Thyroid gland (tissue), 4 donors: Measurements from ENCODE around the gene CTBP1. TPM values are rescaled to one million over a fixed set of nuclear protein-coding genes. Genes with fewer than 3 reads are reported as not detected.

Source experiments
- DNase-seq, 2 donors: peaks; one replicate each; pipeline ENCODE4 v3.0.0-alpha.2; 2019
- H3K27ac ChIP-seq, 3 donors: fragments of 200-600 bp; sonication (generic); 1 replicate in 2 of 3; 2 replicates in 1 of 3; pipeline ENCODE4 v1.5.1; 2016 to 2019; ENCODE audit warnings: mild to moderate bottlenecking in 1 of 3, moderate library complexity in 1 of 3
- H3K27me3 ChIP-seq: fragments of 200-600 bp; sonication (generic); one replicate; pipeline ENCODE4 v1.5.1; 2019
- H3K36me3 ChIP-seq, 2 donors: fragments of 200-600 bp; sonication (generic); one replicate each; pipeline ENCODE4 v1.5.1; 2016 to 2019
- H3K4me1 ChIP-seq, 2 donors: fragments of 200-600 bp; sonication (generic); one replicate each; pipeline ENCODE4 v1.5.1; 2017 to 2019
- H3K4me3 ChIP-seq, 3 donors: fragments of 200-600 bp; sonication (generic); replicated peaks in 1 of 3; 1 replicate in 2 of 3; 2 replicates in 1 of 3; pipeline ENCODE4 v1.5.1; 2016; ENCODE audit warnings: mild to moderate bottlenecking in 1 of 3
- H3K9me3 ChIP-seq: fragments of 200-600 bp; sonication (generic); one replicate; pipeline ENCODE4 v1.5.1; 2017
- POLR2A ChIP-seq, 2 donors: fragments of 450-650 bp; IDR thresholded peaks; one replicate each; pipeline ENCODE4 v1.6.1; 2017; ENCODE audit warnings: antibody characterized with exemption in 2 of 2, mild to moderate bottlenecking in 2 of 2, moderate library complexity in 1 of 2
- WGBS, 2 donors: methylation state at CpG; one replicate each; pipeline ENCODE4 v1.1.5; 2017; 5-methylcytosine and 5-hydroxymethylcytosine counted together
- intact Hi-C: fragments of 100-400 bp; cut with DNase I; formaldehyde crosslinking; loops from one replicate; pipeline ENCODE4 v1.15.1; 2023
- total RNA-seq, 4 donors: library from RNA; depleted of rRNA; stranded (reverse); fragments of >200 nt; gene quantifications; one replicate each; pipeline ENCODE4 v1.2.3, GENCODE V29; 2016
- TF ChIP-seq, protein P1 (sequence below), 6 experiments: fragments of 200-600 bp in 3 of 6; fragments of 450-650 bp in 3 of 6; sonication (generic) in 3 of 6; IDR thresholded peaks; one replicate each; pipeline ENCODE4 v1.5.1; 2016 to 2019; ENCODE audit warnings: antibody characterized with exemption in 6 of 6, mild to moderate bottlenecking in 2 of 6, inconsistent platforms in 1 of 6, moderate library complexity in 1 of 6

Gene CTBP1
- total RNA-seq, 4 donors from 2014 or later, result 102 to 226 (median 177) TPM

DNA sequence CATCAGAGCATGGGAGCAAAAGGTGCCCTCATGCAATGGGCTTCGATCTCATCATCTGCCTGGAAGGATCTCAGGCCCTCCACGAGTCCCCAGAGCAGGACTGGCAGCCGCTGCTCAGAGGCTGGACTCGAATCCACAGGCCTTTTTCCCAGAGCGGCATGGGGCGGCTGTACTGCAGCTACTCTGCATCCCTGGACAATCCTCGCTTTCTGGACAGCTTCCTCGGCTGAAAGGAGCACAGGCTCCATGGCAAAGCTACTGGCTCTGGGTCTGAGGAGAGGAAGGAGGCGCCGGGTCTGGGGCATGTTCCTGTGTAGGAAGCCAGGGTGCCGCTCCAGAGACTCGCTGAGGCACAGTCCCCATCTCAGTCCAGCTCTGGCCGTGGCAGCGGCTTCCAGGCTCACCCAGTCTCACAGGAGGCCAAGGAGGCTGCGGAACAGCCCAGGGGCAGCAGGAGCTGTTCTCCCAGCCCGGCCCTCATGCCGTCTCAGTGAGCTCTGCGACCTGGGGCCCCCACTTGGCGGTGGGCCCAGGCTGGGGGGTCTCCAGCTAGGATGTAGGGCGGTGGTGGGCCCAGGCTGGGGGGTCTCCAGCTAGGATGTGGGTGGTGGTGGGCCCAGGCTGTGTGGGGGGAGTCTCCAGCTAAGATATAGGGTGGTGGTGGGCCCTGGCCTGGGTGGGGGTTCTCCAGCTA lies 73.8 kb downstream of the CTBP1 start:
- Histone ChIP-seq H3K36me3 (no peaks in the 10 kb centered on the region), H3K4me1 (peaks cover 14 to 22% of the 10 kb centered on the region in 2 donors), H3K9me3 (no peaks in the 10 kb centered on the region), H3K27me3 (peaks cover 17% of the 10 kb centered on the region), H3K4me3 (no peak overlapping the region), H3K27ac (no peak overlapping the region)
- intact Hi-C loops, result no loop called here
- DNase-seq, result no peak
- TF ChIP-seq, protein P1, sequence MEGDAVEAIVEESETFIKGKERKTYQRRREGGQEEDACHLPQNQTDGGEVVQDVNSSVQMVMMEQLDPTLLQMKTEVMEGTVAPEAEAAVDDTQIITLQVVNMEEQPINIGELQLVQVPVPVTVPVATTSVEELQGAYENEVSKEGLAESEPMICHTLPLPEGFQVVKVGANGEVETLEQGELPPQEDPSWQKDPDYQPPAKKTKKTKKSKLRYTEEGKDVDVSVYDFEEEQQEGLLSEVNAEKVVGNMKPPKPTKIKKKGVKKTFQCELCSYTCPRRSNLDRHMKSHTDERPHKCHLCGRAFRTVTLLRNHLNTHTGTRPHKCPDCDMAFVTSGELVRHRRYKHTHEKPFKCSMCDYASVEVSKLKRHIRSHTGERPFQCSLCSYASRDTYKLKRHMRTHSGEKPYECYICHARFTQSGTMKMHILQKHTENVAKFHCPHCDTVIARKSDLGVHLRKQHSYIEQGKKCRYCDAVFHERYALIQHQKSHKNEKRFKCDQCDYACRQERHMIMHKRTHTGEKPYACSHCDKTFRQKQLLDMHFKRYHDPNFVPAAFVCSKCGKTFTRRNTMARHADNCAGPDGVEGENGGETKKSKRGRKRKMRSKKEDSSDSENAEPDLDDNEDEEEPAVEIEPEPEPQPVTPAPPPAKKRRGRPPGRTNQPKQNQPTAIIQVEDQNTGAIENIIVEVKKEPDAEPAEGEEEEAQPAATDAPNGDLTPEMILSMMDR (IDR thresholded peaks at IDR 0.05), result no peak
- no peak for TF ChIP-seq POLR2A (IDR thresholded peaks at IDR 0.05)
- WGBS, 2 donors, result 86 to 87% methylated on average over 7 to 12 of the region's 20 CpGs

DNA sequence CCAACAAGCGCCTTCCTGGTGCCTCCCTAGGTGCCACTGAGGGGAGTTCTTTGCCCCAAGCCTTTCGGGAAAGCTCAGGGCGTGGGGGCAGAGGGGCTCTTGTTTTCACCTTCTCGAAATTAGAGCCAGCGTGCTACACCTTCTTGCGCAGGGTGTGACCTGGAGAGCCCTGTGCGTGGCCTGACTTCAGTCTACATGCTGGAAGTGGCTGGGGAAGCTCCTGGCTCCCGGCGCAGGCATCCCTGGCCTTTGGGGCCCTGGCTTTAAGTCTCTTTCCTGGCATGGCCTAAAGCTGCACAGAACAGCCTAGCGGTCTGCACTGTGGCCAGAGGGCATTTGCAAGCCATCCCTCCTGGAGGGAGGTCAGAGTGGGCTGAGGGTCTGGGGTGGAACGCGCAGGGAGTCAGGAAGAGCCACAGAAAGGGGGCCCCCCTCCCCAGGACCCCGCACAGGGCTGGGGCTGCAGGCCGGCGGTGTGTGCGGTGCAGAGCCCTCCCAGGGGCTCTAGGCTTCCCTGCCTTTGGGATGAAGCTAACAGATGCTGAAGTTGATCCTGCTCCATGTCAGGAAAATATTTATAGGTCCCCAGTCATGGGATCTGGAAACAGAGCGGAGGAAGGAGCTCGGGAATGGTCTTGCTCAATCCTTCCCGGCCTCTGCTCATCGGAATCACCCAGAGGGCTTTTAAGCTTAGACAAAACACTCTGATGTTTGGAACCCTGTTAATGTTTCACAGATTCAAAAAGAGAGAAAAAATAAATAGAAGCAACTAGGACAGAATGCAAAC lies 75.8 kb downstream of the CTBP1 start:
- no peaks in the 10 kb centered on the region for H3K36me3 ChIP-seq
- no peak for TF ChIP-seq POLR2A (IDR thresholded peaks at IDR 0.05)
- TF ChIP-seq, protein P1 (IDR thresholded peaks at IDR 0.05), result no peak
- H3K27me3 ChIP-seq, result peaks cover 17% of the 10 kb centered on the region
- WGBS, 2 donors, result 62 to 67% methylated on average over 9 to 17 of the region's 20 CpGs
- H3K27ac ChIP-seq, result peak overlapping the region in 2 of 3 donors; percentile 33 to 36
- peaks cover 14 to 22% of the 10 kb centered on the region in 2 donors for H3K4me1 ChIP-seq
- no peak for DNase-seq
- intact Hi-C loops, result no loop called here
- H3K9me3 ChIP-seq, result no peaks in the 10 kb centered on the region
- no peak overlapping the region for H3K4me3 ChIP-seq

GRCh38 chr4:1172228-1172851 lies 76.6 kb downstream of the CTBP1 start, which contains the start of gene SPON2:
SPON2 (minus strand) TSS chr4:1172583.
- no peak for DNase-seq
- Histone ChIP-seq H3K4me3 (peak within 1 kb of the TSS in 1 of 3 donors; percentile 10), H3K4me1 (peaks cover 20 to 30% of the 10 kb centered on the region in 2 donors), H3K9me3 (no peaks in the 10 kb centered on the region), H3K36me3 (no peaks in the 10 kb centered on the region), H3K27me3 (peaks cover 17% of the 10 kb centered on the region), H3K27ac (peak within 1 kb of the TSS in 2 of 3 donors; percentile 33 to 36)
- WGBS, 2 donors, result 4 to 5% methylated on average over 15 to 20 of the region's 54 CpGs
- intact Hi-C loops, result no loop called here
- TF ChIP-seq POLR2A (IDR thresholded peaks at IDR 0.05), result no peak
- TF ChIP-seq, protein P1 (IDR thresholded peaks at IDR 0.05), result no peak

DNA sequence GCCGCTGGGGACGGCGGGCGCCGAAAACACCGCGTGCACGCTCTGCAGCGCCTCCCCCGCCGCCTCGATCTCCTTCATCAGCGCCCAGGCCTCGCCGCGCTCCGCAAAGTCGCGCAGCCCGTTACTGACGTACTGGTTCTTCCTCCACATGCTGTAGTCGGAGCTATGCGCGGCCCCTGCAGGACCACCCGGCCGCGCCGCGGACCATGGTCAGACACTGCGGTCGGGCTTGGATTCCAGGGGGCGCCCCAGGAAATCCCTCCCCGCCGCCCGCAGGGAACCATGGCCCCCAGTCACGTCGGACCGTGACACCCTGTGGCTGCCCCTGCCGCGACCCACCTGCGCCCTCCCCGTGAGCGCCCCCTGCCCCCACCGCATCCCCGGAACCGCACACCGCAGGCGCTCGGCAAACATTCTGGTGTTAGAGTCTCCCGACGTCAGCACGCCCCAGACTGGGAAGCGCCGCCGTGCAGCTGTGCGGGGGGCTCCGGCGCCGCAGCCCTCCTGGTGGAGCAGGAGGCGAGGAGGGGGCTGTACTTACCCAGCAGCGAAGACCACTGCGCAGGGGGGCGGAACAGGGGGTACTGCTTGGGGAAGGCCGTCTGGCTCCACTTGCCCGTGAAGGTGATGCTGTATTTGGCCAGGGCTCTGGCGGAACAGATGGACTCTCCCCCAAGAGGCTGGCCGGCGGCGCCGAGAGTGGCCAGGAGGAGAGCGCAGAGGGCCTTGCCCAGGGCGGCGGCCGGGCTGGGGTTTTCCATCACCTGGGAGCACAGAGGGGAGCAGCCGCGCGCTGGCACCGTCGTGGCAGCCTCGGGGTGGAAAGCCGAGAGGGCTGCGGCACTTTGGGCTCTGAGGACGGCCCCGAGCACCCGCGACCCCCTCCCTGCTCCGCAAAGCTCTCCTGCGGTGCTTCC lies 77.4 kb downstream of the CTBP1 start:
- TF ChIP-seq POLR2A (IDR thresholded peaks at IDR 0.05), result no peak
- TF ChIP-seq, protein P1 (IDR thresholded peaks at IDR 0.05), result no peak
- Histone ChIP-seq H3K27me3 (peaks cover 17% of the 10 kb centered on the region), H3K9me3 (no peaks in the 10 kb centered on the region), H3K36me3 (no peaks in the 10 kb centered on the region), H3K27ac (no peak overlapping the region), H3K4me3 (peak overlapping the region in 1 of 3 donors; percentile 10), H3K4me1 (peaks cover 21 to 34% of the 10 kb centered on the region in 2 donors)
- intact Hi-C loops, result no loop called here
- DNase-seq, result peak; percentile 29 to 31
- 2% methylated on average over 10 of the region's 88 CpGs; no CpG with 5 or more reads in 1 of the 2 donors for WGBS, 2 donors
